NCI-H2029 treated with DMSO at 0.1 percent for 48 hours (cell line): ENCODE results near the gene PDE11A.

Experiments used
- DNase-seq: peaks from one replicate; lab custom pipeline; 2025; lab: John Stamatoyannopoulos, UW

Gene PDE11A

DNA sequence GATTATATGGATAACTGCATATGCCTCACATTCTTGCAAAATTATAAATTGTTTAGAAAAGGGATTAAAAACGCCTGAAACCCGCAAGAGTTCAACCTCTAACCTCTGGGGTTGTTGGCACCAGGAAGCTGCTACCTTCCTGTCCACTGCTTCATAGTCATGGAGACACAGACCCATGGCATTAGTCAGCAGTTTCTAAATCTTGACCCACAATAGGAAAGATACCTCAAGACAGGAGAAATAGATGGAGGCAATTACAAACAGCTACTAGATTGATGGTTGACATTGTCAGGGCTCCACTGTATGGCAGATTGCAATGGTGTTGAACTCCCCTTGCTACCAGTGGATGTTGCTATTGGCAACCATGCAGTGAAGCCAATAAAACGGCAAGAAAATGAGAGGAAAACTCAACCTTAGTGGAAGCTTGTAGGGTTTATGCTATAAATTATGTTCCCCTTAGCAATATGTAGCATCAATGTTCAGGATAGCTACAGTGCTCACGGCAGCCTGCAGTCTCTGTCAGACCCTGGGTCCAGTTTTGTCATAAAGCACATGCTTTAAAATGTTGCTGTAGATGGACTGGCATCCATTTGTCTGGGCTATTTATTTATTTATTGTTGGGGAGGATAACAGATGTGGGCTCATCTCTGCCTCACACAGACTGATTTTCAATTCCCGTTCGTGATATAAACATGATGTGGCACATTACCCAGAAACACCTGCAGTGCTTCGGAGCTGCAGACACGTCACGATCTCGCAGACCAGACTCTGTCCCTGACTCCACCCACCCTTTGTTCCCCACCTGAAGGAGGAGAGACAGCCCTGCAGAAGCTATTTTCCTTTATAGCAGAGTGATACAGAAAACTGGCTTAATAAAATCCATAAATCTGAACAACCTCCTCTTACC is 446.6 kb downstream of the PDE11A start:
- no peak for DNase-seq

DNA sequence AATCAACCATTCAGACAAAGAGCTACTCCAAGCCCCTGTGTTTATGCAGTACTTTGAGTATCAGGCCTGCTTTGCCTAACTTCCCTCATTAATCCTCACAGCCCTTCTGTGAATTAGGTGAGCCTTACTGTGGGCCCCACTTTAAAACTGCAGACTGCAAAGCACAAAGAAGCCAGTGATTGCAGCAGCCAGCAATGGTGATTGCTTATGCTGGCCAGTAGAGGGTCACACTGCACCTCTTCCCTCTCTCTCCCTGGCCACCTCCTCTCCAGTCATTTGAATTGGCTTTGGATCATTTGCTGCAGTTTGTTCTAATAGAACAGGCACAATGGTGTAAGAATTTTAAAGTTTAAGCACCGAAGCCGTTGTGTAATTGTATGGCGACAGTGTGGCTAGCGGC is 450.1 kb downstream of the PDE11A start:
- DNase-seq, result no peak

GRCh38 chr2:177619986-177620385 is 452.6 kb downstream of the PDE11A start:
- DNase-seq, result no peak

DNA sequence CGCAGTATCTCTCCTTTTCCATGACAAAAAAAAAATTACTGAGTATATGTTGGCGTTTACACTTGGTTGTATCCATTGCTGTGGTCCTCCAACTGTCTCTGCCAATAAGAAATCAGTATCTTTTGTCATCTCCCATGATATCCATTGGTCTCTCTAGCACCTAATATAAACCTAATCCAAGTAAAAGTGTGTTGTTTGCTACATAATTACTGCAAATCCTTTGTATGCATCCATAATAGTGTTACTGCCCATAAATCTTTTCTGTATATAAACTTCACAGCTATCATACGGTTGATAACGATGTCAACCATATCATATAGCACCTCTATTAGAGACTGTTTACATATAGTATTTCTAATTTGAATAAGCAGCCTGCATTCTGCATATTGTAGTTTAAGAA is 453.1 kb downstream of the PDE11A start:
- DNase-seq, result no peak

- DNase-seq, result peak; percentile 65
Measured at GRCh38 chr2:177618255-177619253, 454.0 kb downstream of the PDE11A start.

- DNase-seq, result no peak
Measured at GRCh38 chr2:177617849-177618248, 454.7 kb downstream of the PDE11A start.

DNA sequence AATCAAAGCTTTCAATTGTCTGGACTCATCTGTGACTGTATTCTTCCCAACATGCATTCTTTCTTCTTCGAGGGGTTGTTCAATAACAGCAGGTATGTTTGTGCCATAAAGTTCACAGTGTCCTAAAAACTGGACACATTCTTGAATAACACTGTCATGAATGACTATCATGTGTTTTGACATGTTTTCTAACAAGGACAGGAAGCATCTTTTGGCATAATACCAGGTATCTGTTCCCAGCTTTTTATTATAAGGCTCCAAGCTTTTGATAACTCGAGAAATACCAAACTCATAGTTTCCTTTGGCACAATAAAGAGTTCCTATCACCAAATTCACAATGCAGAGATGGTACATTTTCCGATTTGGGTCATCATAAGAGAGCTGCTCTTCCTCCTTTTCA is 455.8 kb downstream of the PDE11A start:
- DNase-seq, result no peak

DNA sequence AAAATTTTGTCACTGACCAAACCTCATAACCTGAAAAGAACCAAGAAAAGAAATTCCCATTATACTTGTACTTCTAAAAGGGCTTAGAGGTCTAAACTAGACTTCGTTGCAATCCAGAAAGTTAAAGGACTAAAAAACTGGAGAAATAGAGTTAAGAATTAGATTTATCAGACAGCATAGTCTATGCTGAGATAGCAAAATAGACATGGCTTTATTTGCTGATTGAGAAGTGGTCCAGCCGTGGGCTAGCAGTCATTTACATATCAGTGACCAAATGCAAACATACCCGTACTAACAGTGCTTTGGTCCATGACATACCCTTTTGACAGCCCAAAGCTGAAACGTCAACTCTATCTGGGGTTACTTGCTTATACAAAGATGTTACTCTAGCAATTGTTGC is 456.5 kb downstream of the PDE11A start:
- DNase-seq, result no peak

DNA sequence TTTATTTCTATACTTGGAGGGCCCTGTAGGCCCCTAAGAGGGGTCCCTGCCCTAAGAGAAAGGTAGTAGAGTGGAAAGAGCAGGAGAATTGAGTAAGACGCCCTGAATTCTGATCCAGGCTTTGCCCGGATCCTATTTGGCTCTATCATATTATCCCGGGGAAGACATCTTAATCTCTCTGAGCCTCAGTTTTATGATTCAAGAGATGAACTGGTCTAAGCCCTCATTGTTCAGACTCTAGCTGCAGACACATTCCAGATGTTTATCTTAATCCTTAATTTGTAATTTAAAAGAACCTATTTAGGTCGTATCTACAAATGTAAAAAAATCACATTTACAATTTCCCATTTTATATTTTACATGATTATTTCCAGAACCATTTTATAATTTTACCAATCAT is 459.9 kb downstream of the PDE11A start:
- no peak for DNase-seq

DNA sequence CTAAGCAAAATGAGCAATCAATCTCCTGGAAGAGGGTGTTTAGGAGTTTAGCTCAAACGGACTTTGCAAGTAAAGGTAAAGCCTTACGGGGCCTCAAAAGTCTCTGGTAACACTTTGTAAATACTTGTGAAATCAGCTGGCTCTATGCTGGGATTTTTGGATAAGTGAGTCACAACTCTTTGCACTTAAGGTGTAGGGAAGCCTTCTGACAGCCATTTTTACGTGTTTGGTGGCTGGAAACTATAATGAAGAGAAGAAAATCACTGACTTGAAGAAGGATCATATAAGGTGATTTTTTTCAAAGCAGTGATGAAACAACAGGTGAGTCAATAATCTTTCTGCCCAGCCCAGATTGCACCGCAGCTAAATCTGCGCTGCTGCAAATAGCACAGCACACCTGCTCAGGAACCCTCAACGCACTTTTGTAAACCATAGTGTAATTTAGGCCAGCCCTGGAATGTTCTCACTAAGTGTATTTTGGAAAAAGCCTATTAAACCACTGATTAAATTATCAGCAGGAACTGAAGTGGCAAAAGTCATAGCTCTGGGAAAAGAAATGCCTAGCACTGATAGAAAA is 461.2 kb downstream of the PDE11A start:
- DNase-seq, result no peak

GRCh38 chr2:177610813-177611212 is 461.8 kb downstream of the PDE11A start:
- no peak for DNase-seq

DNA sequence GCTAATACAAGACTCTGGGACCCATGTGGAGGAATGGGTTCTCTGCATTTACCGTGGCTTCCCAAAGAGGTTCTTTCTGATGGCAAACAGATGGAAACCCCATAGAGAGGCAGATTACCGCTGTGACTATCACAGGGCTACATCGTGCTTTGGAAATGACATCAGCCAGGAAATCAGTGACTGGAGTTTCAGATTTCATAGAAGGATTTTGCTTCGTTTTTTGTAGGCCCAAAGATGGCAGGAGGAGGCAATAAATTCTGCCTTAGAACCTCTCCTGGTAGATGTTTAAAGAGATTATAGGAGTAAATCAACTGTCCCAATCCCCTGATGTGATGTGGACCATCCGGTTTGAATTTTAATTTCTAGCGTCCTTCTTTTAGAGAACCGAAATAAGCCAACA is 465.9 kb downstream of the PDE11A start:
- DNase-seq, result no peak

GRCh38 chr2:177604271-177605065 is 468.1 kb downstream of the PDE11A start:
- DNase-seq, result no peak

DNA sequence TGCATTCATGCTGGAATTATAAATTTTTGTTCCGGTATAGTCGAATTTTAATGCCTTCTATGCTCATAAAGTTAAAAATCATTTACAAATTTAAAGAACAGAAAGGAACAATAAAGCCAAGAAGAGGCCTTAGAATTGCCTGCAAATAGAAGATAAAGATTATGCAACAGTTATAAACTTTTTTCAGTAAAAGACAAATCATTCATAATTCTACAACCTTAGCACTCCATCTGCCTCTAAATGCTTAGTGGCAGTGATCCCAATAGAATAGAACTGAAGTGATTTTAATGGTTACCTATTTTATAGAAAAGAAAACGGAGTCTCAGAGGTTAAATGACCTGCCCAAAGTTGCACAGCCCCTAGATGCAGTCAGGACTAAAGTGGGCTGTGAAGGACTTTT is 468.8 kb downstream of the PDE11A start:
- DNase-seq, result no peak

- no peak for DNase-seq
Measured at GRCh38 chr2:177603181-177603580, 469.4 kb downstream of the PDE11A start.

DNA sequence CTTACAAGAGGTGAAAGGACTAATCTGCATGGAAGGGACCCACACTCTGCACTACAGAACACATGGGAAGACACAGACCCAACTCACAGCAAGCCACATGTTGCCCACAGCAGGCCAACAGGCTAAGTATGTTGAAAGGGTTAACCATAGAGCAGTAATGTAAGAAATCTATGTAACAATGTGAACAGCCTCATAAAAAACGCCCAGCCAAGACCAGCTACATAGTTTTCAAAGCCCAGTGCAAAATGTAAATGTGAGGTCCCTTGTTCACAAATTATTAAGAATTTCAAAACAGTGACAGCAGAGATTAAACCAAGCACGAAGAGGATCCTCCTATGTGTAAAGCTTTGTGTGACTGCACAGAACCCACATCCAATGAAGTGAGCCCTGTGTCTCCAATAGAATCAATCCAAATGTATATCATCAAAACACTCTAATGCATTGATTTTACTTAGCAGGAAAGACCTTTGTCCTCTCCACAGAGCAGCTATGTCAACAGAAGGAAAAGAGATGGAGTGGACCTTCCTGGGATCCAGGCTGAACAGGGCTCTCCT is 469.9 kb downstream of the PDE11A start:
- DNase-seq, result no peak

DNA sequence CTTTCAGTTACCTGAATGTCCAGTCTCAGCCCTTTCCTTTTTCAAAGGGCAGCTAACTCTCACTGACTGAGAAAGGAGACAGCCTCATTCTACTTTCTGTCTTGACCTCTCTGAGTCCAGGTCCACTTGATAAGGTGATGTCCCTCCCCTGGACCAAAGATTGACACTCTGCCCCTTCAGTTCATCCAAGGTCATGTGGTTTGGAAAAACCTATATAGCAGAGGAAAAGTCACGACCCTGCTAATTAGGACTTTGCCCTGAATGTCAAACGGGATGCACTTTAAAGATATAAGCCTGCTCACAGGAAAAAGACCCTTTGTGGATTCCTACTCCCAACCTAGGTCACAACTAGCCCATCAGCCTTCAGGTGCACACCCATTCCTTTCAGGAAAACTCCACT is 471.7 kb downstream of the PDE11A start:
- DNase-seq, result no peak

- DNase-seq, result no peak
Measured at GRCh38 chr2:177599956-177600355, 472.6 kb downstream of the PDE11A start.

DNA sequence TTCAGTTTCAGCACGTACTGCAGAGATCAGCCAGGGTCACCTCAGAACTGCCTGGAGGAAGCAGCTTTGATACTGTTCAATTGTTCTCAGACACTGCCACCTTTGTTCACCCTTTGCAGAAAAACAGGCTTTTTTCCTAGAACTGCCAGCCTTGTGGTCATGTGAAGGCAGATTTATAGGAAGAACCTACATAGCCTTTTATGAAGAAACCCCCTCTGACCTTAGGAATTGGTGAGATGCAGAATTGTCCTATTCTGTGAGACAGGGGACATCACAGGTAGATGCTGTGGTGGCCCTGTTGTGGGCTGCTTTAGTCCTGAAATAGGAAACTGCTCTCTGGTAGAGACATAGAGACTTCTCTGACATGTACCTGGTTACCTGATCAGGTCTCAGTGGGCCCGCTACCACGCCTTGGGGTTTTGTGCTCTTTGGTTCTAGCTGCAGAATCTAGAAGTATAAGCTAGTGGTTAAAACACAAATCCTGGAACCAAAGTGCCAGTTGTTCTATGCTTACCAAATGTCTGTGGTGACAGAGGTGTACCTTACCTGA is 473.4 kb downstream of the PDE11A start:
- DNase-seq, result no peak

- DNase-seq, result no peak
Measured at GRCh38 chr2:177598326-177599138, 474.0 kb downstream of the PDE11A start.
